Measurements from ENCODE around the gene LRRC4.

Gene LRRC4

GRCh38 chr7:128027485-128027980 lies 3.7 kb downstream of the LRRC4 start:
- DNase-seq: no peak

DNA sequence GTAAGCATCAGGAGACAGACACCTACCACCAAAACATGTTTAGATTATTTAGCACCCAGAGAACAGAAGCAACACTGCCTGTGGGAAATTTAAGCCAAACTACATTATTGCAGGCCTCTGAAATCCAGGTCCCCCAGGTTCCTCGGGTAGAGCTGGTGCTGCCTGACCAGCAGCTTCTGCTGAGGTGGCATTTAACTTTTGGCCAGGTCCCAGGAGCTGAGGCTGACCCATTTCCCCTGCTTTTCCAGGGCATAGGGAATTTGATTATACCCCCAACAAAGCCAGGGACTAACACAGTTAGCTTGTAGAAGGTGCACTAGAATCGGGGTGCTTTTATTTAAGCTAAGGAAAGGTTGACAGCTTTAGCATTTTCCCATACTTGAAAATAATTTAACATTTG lies 4.7 kb downstream of the LRRC4 start:
- DNase-seq: no peak

DNA sequence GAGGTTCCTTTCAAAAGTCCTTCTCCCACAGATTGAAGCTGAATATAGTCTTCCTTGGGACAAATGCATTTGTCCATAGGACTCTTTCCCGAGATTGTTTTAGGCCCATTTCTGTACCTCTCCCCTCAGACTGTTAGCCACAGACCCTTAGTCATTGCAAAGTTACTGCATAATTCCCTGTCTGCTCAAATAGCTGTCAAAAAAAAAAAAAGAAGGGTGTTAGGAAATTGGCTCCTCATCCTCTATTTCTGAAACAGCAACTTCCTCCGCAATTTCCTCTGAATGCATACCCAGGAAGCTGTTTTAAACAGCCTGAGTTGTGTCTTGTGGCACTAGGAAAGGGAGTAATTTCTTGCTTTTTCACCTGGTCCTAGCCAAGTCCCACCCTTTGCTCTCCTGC lies 5.4 kb downstream of the LRRC4 start:
- DNase-seq: no peak

- DNase-seq: no peak
These were observed 5.9 kb downstream of the LRRC4 start for GRCh38 chr7:128025380-128025779.

- no peak for DNase-seq
These were observed 7.1 kb downstream of the LRRC4 start for GRCh38 chr7:128024151-128024550.

- DNase-seq: no peak
These were observed 8.4 kb downstream of the LRRC4 start for GRCh38 chr7:128022631-128023532.

GRCh38 chr7:128021366-128021765 lies 9.9 kb downstream of the LRRC4 start:
- DNase-seq: no peak

- DNase-seq: no peak
These were observed 11.1 kb downstream of the LRRC4 start for GRCh38 chr7:128020159-128020558.

DNA sequence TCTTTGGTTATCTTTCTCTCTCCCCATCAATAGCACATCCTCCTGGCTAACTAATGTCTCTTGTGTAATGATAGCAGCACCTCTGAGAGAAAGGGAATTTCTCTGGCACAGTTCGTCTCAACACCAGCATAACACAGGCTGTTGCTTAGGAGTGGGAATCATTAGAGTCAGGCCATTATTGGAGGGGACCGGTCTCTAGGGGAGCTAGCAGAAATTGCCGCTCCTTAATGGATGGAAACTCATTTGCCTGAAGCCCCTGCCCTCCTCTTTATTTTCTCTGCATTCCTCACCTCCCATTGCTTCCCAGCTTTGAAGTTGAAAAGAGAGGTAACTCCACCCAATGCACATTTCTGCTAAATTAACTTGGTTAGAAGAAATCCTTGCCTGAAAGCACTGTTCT lies 11.9 kb downstream of the LRRC4 start:
- no peak for DNase-seq

DNA sequence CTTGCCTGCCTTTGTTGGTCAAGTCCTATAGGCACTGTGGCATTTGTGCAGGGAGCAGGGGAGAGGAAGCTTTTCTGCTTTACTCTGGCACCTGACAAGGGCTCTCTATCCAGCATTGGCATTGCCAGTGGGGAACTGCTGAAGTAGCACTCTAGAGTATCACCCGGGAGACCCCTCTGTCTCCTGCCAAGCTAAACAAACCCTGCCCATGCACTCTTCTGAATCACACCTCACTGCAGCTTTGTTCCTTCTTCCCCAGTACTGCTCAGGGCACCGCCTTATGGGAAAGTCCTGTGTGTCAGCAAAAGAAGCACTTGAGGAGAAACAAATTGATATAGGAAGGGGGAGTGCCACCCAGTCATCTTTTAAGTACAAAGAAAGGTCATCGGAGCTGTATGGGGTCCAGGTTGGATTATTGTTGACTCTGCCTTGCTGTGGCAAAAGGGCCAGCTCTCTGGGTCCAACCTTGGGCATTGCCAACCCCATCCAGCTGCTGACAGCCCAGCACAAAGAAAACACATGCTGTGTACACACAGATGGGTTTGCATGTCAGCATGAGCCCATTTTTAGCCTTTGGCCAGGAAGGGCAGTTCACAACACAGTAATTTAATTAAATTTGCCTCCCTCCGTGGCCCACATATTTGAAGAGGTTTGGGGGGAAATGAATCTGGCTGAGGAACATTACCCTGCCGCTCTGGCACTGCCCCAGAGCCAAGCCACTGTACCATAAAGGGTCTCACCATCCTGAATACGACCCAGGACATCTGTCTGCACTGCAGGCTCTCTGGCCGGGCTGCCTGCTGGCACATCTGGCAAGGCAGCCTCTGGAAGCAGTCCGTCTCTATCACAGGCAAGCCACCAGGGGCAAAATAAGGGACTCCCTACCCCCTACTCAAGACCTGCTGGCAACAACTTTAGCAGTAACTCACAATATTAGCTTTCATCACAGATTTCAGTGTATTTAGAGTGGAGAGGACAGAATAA lies 13.1 kb downstream of the LRRC4 start:
- DNase-seq: peak; percentile 71

- DNase-seq: no peak
These were observed 13.8 kb downstream of the LRRC4 start for GRCh38 chr7:128017460-128017859.

DNA sequence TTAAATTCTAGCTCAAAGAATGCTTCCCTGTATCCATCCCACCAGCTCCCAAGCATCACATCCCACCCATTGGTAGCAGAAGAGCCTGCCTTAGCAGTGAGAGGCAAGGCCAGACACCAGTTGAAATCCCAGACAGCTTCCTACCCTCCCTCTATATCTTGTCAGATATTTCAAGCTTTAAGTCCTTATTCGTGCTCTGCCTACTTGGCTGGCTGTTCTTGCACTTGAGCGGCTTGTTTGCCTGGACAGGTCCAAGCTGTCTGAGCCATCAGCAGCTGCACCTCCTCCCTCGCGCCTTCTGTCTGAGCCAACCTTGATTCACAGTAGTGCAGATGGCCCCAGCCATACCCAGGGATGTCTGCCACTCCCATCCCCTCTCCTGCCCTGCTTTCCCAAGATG lies 16.4 kb downstream of the LRRC4 start:
- DNase-seq: no peak

GRCh38 chr7:128011131-128011661 lies 20.0 kb downstream of the LRRC4 start:
- DNase-seq: no peak

DNA sequence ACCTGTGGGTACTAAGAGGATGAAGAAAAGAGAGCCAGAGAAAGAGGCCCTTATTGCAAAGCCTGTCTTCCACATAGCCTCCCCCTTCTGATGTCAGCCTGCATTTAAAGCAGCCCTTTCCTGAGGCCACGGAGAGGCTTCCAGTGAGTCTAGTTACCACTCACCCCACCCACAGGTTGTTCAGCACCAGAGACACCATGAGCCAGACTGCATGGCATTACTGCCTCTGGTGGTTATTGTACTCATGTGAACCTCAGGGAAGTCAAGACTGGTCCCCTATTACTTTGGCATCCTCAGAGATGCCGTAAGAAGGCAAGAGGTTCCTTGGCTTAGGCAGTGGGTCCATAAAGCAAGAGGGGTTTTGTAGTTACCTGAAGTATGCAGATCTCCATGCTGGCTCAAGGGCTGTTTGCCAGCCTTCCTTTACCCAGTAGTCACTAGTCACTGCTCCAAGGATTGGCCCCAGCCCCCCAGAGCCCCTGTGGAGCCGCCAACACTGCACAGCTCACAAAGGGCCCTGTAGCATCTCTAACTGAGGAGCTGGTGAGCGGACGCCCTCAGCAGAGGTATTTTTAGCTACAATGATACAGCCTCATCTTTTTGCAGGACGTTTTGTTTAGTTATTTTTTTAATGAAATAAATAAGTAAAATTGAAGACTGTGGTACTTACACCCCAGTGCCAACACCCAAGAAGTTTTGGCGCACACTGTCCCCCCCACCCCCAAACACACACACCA lies 20.7 kb downstream of the LRRC4 start:
- no peak for DNase-seq

- DNase-seq: no peak
These were observed 22.5 kb downstream of the LRRC4 start for GRCh38 chr7:128008744-128009143.

GRCh38 chr7:128008141-128008540 lies 23.1 kb downstream of the LRRC4 start:
- no peak for DNase-seq

DNA sequence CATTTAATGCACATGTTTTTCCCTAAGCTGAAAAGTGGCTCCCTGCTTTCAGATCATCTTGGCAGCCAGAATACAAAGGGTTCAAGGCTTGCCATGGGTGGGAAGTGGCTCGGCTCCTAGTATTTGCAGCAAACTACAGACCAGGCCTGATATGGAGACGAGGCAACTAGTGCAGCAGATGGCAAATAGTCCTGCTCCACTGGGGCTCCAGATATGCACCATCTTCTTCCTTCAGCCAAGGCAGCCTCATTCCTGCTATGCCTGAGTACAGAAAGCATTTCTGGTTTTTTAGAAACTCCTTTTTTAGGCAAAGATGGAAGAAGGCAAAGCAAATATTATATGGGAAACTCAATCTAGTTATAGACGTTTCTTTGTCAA lies 23.9 kb downstream of the LRRC4 start:
- DNase-seq: no peak

DNA sequence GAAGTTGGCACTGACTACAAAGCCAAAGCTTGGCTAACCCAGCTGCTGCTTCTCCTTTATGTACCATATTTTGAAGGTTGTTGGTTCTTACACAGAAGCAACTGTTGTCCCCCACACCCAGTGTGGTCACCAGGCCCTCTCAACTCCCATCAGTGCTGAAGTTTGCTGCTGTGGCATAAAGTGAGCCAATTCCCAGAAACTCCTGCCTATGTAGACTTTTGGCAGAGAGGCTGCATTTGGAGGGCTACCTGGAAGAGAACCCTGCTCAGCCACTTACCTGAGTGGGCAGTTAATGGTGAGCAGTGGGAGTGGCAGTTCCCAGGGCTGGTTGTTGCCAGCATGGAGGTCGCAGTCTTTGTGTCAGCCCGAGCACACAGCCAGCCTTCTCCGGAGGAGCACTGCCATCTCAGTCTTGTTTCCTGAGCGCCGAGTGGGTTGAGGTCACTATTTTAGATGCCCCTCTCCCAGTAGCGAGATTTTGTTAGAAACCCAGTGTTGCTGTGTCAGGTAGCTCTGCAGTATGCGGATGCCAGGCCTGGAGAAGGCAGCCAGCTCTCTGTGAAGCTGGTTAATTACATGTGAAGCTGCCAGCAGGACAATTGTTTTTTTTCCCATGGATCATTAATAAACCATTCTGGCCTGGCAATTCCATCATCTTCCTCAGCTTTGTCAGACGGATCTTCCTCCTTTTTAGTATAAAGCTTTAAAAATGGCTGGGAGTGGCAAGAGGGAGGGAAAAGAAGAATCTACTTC lies 24.5 kb downstream of the LRRC4 start:
- no peak for DNase-seq

- no peak for DNase-seq
These were observed 25.5 kb downstream of the LRRC4 start for GRCh38 chr7:128005759-128006159.

DNA sequence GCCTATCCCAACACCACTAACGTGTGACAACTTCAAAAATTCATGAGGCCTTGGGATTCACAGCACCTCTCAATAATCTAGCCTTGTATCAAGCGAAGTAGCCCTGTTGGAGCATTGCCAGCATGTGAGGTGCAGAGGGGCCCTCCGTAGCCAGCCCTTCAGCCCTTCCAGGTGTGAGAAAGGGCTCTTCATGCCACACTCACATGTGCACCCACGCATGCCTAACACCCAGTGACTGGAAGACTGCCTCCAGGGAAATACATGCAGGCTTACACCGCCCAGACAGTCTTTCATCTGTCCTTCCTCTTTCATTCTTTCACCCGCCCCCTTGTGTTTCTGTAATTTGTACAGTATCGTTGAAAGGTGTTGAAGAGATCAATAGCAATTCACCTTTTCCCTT lies 26.1 kb downstream of the LRRC4 start:
- peak; percentile 17 for DNase-seq

- no peak for DNase-seq
These were observed 26.6 kb downstream of the LRRC4 start for GRCh38 chr7:128004623-128005022.

- no peak for DNase-seq
These were observed 27.4 kb downstream of the LRRC4 start for GRCh38 chr7:128003787-128004186.

Data from NCI-H1105 treated with DMSO at 0.1 percent for 48 hours (cell line).